GM10266 (cell line): ENCODE data around the gene C2CD3.

Experiments used
- DNase-seq: peaks from one replicate; pipeline ENCODE4 v3.0.0; 2012; ENCODE audit errors: extremely low spot score
- TF ChIP-seq, protein P1 (sequence below): IDR thresholded peaks from 2 replicates; pipeline ENCODE4 v1.5.1; 2012; ENCODE audit warnings: mild to moderate bottlenecking, low read depth; ENCODE audit not compliant: control insufficient read depth, insufficient read depth; ENCODE audit errors: missing control alignments

The C2CD3 gene

DNA sequence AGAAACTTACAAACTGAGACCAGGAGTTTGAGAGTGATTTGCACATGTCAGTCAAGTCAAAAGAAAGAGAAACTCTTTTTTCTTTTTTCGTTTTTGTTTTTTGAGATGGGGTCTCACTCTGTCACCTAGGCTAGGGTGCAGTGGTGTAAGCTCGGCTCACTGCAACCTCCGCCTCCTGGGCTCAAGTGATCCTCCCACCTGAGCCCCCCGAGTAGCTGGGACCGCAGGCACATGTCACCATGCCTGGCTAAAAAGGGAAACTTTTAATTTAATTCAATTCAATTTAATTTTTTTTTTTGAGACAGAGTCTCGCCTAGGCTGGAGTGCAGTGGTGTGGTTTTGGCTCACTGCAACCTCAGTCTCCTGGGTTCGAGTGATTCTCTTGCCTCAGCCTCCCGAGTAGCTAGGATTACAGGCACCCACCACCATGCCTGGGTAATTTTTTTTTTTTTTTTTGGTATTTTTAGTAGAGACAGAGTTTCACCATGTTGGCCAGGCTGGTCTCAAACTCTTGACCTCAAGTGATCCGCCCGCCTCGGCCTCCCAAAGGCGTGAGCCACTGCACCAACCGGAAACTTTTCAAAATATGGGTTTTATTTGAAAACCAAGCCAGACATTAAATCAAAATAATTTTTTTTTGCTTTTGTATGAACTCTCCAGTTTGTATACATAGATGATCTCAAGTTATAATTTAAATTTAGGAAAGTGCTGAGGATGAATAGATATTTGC is 171.8 kb downstream of the C2CD3 start:
- TF ChIP-seq, protein P1, sequence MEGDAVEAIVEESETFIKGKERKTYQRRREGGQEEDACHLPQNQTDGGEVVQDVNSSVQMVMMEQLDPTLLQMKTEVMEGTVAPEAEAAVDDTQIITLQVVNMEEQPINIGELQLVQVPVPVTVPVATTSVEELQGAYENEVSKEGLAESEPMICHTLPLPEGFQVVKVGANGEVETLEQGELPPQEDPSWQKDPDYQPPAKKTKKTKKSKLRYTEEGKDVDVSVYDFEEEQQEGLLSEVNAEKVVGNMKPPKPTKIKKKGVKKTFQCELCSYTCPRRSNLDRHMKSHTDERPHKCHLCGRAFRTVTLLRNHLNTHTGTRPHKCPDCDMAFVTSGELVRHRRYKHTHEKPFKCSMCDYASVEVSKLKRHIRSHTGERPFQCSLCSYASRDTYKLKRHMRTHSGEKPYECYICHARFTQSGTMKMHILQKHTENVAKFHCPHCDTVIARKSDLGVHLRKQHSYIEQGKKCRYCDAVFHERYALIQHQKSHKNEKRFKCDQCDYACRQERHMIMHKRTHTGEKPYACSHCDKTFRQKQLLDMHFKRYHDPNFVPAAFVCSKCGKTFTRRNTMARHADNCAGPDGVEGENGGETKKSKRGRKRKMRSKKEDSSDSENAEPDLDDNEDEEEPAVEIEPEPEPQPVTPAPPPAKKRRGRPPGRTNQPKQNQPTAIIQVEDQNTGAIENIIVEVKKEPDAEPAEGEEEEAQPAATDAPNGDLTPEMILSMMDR = no peak
- no peak for DNase-seq

DNA sequence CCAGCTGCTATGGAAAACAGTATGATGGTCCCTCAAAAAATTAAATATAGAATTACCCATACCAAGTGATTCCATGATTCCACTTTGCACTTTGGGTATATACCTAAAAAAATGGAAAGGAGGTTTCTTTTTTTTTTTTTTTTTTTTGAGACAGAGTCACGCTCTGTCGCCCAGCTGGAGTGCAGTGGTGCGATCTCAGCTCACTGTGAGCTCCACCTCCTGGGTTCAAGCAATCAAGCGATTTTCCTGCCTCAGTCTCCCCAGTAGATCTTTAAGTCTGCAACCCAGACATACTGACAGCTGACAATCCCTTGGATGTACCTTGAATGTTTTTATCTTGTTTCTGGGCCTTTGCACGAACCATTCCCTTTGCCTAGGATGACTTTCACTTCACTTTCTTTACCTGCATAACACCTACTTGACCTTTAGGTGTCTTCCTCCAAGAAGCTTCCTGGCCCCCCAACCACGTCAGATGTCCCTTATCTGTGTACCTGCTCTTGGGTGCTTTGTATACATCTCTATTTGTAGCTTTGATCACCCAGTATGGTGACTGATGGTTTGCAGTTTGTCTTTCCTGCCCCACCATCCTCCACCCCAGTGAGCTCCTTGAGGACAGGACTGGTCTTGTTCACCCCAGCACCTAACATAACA is 173.6 kb downstream of the C2CD3 start:
- TF ChIP-seq, protein P1 = no peak
- no peak for DNase-seq

DNA sequence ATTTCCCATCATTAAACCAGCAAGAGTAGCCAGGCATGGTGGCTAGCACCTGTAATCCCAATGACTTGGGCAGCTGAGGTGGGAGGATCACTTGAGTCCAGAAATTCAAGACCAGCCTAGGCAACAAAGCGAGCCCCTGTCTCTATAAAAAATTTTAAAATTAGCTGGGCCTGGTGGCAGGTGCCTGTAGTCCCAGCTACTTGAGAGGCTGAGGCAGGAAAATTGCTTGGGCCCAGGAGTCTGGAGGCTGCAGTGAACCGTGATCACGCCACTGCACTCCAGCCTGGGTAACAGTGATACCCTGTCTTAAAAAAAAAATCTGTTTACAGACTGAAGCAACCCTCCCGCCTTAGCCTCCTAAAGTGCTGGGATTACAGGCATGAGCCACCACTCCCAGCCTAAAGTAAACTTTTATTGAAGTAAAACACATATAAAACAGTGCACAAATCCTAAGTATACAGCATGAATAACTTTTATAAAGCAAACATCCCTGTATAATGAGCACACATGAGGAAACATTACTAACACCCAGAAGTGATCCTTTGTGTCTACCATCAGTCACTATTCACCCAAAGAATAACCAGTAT is 174.5 kb downstream of the C2CD3 start:
- no peak for DNase-seq
- TF ChIP-seq, protein P1 = no peak

DNA sequence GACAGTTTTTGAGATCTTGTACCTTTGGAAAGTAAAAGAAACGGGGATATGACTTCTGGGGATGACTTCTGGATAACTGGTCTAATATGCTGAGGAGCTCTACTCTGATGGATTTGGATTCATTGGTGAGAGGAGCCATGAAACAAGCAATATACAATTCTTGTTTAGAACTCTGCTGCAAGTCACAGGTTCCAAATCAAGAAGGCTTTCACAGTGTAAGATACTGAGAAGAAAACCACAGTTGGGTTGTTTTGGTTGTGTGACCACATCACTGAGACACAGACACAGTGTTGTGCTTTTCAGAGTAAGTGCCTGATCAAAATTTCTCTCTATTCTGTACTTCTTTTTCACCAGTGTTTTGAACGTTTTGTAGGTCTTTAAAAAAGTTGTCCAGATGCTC is 175.1 kb downstream of the C2CD3 start:
- DNase-seq = no peak
- TF ChIP-seq, protein P1 = no peak

DNA sequence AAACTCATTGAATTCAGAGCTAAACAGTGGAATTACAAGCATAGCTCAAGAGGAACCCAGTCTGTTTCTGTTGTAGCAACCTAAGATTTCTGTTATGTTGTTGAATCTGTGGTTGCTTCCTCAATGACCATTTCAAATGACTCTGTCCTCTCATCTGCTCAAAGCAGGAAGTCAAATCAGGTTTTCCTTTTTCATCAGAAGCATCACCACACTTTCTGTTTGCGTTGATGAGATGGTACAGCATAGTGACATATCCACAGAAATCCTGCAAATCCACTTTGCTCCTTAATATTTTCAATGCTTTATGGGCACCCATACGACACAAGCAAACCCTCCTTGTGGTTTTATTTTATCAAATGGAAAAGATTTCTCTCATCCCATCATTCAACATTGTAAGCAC is 175.6 kb downstream of the C2CD3 start:
- TF ChIP-seq, protein P1 = no peak
- peak; percentile 42 for DNase-seq

DNA sequence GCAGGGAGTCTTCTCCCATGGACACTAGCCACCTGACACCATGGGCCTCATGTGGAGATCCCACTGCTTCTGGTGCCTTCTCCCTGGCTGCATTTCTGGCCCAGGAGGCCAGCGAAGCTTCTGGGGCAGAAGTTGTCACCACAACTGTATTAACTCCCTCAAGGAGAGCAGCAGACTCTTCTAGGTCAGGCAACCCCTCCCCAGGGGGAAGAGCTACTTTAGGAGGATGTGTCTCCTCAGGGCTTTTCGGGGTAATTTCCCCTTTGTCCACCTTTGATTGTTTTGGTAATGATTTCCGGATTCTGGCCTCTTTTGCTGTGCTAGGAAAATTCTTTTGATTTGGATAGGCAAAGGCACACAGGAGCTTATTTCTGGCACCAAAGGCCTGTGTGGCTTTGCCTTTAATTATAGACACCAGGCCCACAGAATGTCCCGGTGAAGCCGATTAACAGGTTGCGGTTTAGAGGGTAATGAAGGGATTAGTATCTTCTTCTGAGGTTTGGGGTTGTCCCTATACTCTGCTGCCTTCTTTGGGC is 179.3 kb downstream of the C2CD3 start:
- DNase-seq = peak; percentile 47
- TF ChIP-seq, protein P1 = no peak
